Measurements from ENCODE around the gene ARFGAP1.
A peak's percentile ranks its signal among the peaks of the same experiment; 100 is the strongest.

The ARFGAP1 gene

GRCh38 chr20:63293871-63294535 is 21.4 kb downstream of the ARFGAP1 start:
- Histone ChIP-seq H3K9me3 (ENCODE audit: insufficient read depth, low read length) (no peaks in the 10 kb centered on the region), H3K4me3 (ENCODE audit: insufficient read length, low read depth) (no peak overlapping the region), H3K9ac (ENCODE audit: insufficient read length, low read depth) (no peak overlapping the region), H3K27me3 (ENCODE audit: insufficient read depth, insufficient read length) (no peaks in the 10 kb centered on the region), H3K36me3 (ENCODE audit: insufficient read depth, insufficient read length, low read length) (peaks cover 33% of the 10 kb centered on the region), H3K4me1 (ENCODE audit: insufficient read depth, insufficient read length) (peaks cover 45% of the 10 kb centered on the region)
- TF ChIP-seq ZNF274 (IDR thresholded peaks at IDR 0.05; ENCODE audit: low read depth, low read length) (no peak), SUZ12 (IDR thresholded peaks at IDR 0.05; ENCODE audit: extremely low read depth, insufficient read depth, insufficient read length) (no peak), YY1 (IDR thresholded peaks at IDR 0.05; ENCODE audit: insufficient read depth, insufficient read length) (no peak)
- no peak for DNase-seq (ENCODE audit: low read depth, low spot score)

- DNase-seq (ENCODE audit: low read depth, low spot score) = no peak
- Histone ChIP-seq H3K4me1 (ENCODE audit: insufficient read depth, insufficient read length) (peaks cover 45% of the 10 kb centered on the region), H3K27me3 (ENCODE audit: insufficient read depth, insufficient read length) (no peaks in the 10 kb centered on the region), H3K4me3 (ENCODE audit: insufficient read length, low read depth) (no peak overlapping the region), H3K9ac (ENCODE audit: insufficient read length, low read depth) (no peak overlapping the region), H3K36me3 (ENCODE audit: insufficient read depth, insufficient read length, low read length) (peaks cover 28% of the 10 kb centered on the region), H3K9me3 (ENCODE audit: insufficient read depth, low read length) (no peaks in the 10 kb centered on the region)
- no peak for TF ChIP-seq ZNF274 (IDR thresholded peaks at IDR 0.05; ENCODE audit: low read depth, low read length)
- TF ChIP-seq SUZ12 (IDR thresholded peaks at IDR 0.05; ENCODE audit: extremely low read depth, insufficient read depth, insufficient read length) = no peak
- no peak for TF ChIP-seq YY1 (IDR thresholded peaks at IDR 0.05; ENCODE audit: insufficient read depth, insufficient read length)
These were observed 21.9 kb downstream of the ARFGAP1 start for GRCh38 chr20:63294536-63294900.

- Histone ChIP-seq H3K36me3 (ENCODE audit: insufficient read depth, insufficient read length, low read length) (peaks cover 23% of the 10 kb centered on the region), H3K4me1 (ENCODE audit: insufficient read depth, insufficient read length) (peaks cover 44% of the 10 kb centered on the region), H3K27me3 (ENCODE audit: insufficient read depth, insufficient read length) (no peaks in the 10 kb centered on the region)
These were observed 22.4 kb downstream of the ARFGAP1 start for GRCh38 chr20:63295018-63295417.

GRCh38 chr20:63295422-63295821 is 22.8 kb downstream of the ARFGAP1 start:
- Histone ChIP-seq H3K4me1 (ENCODE audit: insufficient read depth, insufficient read length) (peaks cover 40% of the 10 kb centered on the region), H3K9ac (ENCODE audit: insufficient read length, low read depth) (no peak overlapping the region), H3K9me3 (ENCODE audit: insufficient read depth, low read length) (no peaks in the 10 kb centered on the region), H3K36me3 (ENCODE audit: insufficient read depth, insufficient read length, low read length) (peaks cover 19% of the 10 kb centered on the region), H3K27me3 (ENCODE audit: insufficient read depth, insufficient read length) (no peaks in the 10 kb centered on the region), H3K4me3 (ENCODE audit: insufficient read length, low read depth) (no peak overlapping the region)
- peak; percentile 25 for DNase-seq (ENCODE audit: low read depth, low spot score)
- no peak for TF ChIP-seq SUZ12 (IDR thresholded peaks at IDR 0.05; ENCODE audit: extremely low read depth, insufficient read depth, insufficient read length)
- TF ChIP-seq ZNF274 (IDR thresholded peaks at IDR 0.05; ENCODE audit: low read depth, low read length) = no peak
- TF ChIP-seq YY1 (IDR thresholded peaks at IDR 0.05; ENCODE audit: insufficient read depth, insufficient read length) = no peak

More at GRCh38 chr20:63295018-63295417, 22.4 kb downstream of the ARFGAP1 start:
- H3K9ac ChIP-seq (ENCODE audit: insufficient read length, low read depth) = peak overlapping the region; percentile 21
- no peak overlapping the region for H3K4me3 ChIP-seq (ENCODE audit: insufficient read length, low read depth)
- TF ChIP-seq YY1 (IDR thresholded peaks at IDR 0.05; ENCODE audit: insufficient read depth, insufficient read length) = no peak
- no peak for TF ChIP-seq ZNF274 (IDR thresholded peaks at IDR 0.05; ENCODE audit: low read depth, low read length)
- no peak for TF ChIP-seq SUZ12 (IDR thresholded peaks at IDR 0.05; ENCODE audit: extremely low read depth, insufficient read depth, insufficient read length)
- DNase-seq (ENCODE audit: low read depth, low spot score) = no peak
- no peaks in the 10 kb centered on the region for H3K9me3 ChIP-seq (ENCODE audit: insufficient read depth, low read length)

- Histone ChIP-seq H3K9me3 (ENCODE audit: insufficient read depth, low read length) (no peaks in the 10 kb centered on the region), H3K4me3 (ENCODE audit: insufficient read length, low read depth) (no peak overlapping the region), H3K36me3 (ENCODE audit: insufficient read depth, insufficient read length, low read length) (peaks cover 15% of the 10 kb centered on the region), H3K27me3 (ENCODE audit: insufficient read depth, insufficient read length) (no peaks in the 10 kb centered on the region), H3K4me1 (ENCODE audit: insufficient read depth, insufficient read length) (peaks cover 37% of the 10 kb centered on the region), H3K9ac (ENCODE audit: insufficient read length, low read depth) (no peak overlapping the region)
- no peak for TF ChIP-seq SUZ12 (IDR thresholded peaks at IDR 0.05; ENCODE audit: extremely low read depth, insufficient read depth, insufficient read length)
- TF ChIP-seq ZNF274 (IDR thresholded peaks at IDR 0.05; ENCODE audit: low read depth, low read length) = no peak
- no peak for TF ChIP-seq YY1 (IDR thresholded peaks at IDR 0.05; ENCODE audit: insufficient read depth, insufficient read length)
- no peak for DNase-seq (ENCODE audit: low read depth, low spot score)
These were observed 23.2 kb downstream of the ARFGAP1 start for GRCh38 chr20:63295846-63296245.

GRCh38 chr20:63296531-63297299 is 24.1 kb downstream of the ARFGAP1 start:
- peak overlapping the region; percentile 22 for H3K9ac ChIP-seq (ENCODE audit: insufficient read length, low read depth)
- TF ChIP-seq SUZ12 (IDR thresholded peaks at IDR 0.05; ENCODE audit: extremely low read depth, insufficient read depth, insufficient read length) (no peak), ZNF274 (IDR thresholded peaks at IDR 0.05; ENCODE audit: low read depth, low read length) (no peak), YY1 (IDR thresholded peaks at IDR 0.05; ENCODE audit: insufficient read depth, insufficient read length) (no peak)
- peaks cover 7% of the 10 kb centered on the region for H3K36me3 ChIP-seq (ENCODE audit: insufficient read depth, insufficient read length, low read length)
- DNase-seq (ENCODE audit: low read depth, low spot score) = no peak
- no peak overlapping the region for H3K4me3 ChIP-seq (ENCODE audit: insufficient read length, low read depth)
- H3K27me3 ChIP-seq (ENCODE audit: insufficient read depth, insufficient read length) = no peaks in the 10 kb centered on the region
- H3K9me3 ChIP-seq (ENCODE audit: insufficient read depth, low read length) = no peaks in the 10 kb centered on the region
- peaks cover 31% of the 10 kb centered on the region for H3K4me1 ChIP-seq (ENCODE audit: insufficient read depth, insufficient read length)

GRCh38 chr20:63297371-63297781 is 24.8 kb downstream of the ARFGAP1 start:
- Histone ChIP-seq H3K4me3 (ENCODE audit: insufficient read length, low read depth) (no peak overlapping the region), H3K4me1 (ENCODE audit: insufficient read depth, insufficient read length) (peaks cover 30% of the 10 kb centered on the region), H3K36me3 (ENCODE audit: insufficient read depth, insufficient read length, low read length) (peaks cover under 1% of the 10 kb centered on the region), H3K27me3 (ENCODE audit: insufficient read depth, insufficient read length) (no peaks in the 10 kb centered on the region), H3K9me3 (ENCODE audit: insufficient read depth, low read length) (no peaks in the 10 kb centered on the region), H3K9ac (ENCODE audit: insufficient read length, low read depth) (no peak overlapping the region)
- no peak for DNase-seq (ENCODE audit: low read depth, low spot score)
- TF ChIP-seq ZNF274 (IDR thresholded peaks at IDR 0.05; ENCODE audit: low read depth, low read length) (no peak), YY1 (IDR thresholded peaks at IDR 0.05; ENCODE audit: insufficient read depth, insufficient read length) (no peak), SUZ12 (IDR thresholded peaks at IDR 0.05; ENCODE audit: extremely low read depth, insufficient read depth, insufficient read length) (no peak)

All from NT2/D1 (cell line).